HG03097 (cell line): ENCODE data around the gene JDP2.
A peak's percentile ranks its signal among the peaks of the same experiment; 100 is the strongest.

Experiments
- ATAC-seq: cut with Tn5 transposase; IDR thresholded peaks from one replicate; pipeline ENCODE4 v1.9.1; 2021; ENCODE audit not compliant: unreplicated experiment, low FRiP score

The JDP2 gene

DNA sequence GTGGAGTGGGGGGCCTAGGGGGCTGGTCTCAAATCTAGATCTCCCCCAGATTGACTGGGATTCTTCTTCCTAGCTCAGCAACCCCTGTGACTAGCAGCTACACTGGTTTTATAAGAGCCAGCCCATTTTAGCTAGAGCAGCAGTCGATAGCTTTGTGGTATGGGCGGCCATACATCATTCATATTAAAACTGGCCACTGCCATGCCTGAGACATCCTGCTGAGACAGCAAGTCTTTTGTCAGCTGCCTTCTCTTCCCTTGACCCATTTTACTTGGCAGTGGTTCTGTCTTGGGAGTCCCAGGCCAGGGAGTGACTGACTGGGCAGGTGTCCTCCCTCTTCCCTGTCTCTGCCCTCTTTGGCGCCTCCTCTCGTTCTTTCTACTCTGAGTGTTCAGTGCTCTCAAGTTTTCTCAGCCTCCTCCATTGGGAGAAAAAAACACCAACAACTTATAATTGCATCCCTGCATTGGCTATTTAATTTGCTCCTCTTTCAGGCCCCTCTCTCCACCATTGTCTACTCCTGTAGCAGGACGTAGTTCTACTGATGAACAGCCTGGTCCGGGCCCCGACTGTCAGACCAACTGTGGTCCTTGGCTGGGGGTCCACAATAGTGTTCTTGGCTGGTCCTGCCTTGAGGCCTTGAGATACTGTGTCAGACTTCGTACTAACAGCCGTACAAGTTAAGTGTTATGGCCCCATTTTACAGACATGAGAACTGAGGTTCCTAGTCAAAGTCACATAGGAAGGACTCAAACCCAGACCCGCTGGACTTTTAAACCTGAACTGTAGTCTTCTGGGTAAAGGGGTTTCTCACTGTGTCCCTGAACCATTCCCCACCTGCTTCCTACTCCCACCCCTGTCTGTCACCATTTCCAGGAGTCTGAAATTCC is 18.3 kb upstream of the JDP2 start:
- no peak for ATAC-seq

DNA sequence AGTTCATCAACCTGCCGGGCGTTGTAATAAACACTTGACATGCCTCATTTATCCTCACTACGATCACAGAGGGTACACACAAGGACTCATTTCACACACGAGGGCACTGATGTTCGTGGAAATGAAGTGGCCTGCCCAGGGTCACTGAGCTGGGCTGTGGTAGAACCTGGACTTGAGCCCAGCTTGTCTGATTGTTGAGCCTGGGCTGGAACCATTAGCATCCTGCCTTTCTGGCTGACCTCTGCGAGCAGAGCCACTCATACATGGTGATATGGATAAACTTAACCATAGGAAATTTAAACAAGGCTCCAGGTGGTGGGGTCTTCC is 16.6 kb upstream of the JDP2 start:
- no peak for ATAC-seq

DNA sequence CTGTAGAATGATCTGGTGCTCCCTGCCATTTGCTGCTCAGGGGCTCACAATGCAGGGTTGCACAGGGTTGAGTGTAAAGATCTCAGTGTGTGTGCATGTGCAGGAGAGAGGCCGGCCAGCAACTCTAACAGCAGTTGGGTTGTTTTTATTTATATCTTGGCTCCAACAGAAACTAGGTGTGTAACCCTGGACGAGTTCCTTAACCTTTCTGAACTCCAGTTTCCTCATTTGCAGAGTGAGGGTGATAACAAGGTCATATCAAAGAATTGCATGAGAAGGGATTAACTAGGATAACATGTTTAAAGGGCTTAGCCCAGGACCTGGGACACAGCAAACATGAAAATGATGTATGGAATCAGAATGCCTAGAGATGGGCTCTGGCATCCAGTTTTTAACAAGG is 14.8 kb upstream of the JDP2 start:
- no peak for ATAC-seq

DNA sequence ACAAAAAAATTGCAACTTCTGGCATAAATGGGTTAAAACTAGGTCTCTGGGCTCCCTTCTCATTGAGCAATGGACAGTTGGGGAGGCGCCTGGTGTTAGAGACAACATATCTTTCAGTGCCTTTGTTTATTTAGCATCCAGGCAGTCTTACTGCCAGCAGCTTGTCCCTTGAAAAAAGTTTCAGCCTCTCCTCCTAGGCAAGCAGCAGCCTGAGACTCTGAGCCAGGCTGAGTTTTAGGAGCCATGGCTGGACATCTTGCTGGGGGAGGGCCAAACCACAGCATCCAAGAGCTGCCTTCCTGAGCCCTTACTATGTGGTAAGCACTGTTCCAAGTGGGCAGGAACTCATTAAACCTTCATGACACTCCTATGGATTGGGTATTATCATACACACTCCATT is 10.1 kb upstream of the JDP2 start:
- ATAC-seq: no peak

DNA sequence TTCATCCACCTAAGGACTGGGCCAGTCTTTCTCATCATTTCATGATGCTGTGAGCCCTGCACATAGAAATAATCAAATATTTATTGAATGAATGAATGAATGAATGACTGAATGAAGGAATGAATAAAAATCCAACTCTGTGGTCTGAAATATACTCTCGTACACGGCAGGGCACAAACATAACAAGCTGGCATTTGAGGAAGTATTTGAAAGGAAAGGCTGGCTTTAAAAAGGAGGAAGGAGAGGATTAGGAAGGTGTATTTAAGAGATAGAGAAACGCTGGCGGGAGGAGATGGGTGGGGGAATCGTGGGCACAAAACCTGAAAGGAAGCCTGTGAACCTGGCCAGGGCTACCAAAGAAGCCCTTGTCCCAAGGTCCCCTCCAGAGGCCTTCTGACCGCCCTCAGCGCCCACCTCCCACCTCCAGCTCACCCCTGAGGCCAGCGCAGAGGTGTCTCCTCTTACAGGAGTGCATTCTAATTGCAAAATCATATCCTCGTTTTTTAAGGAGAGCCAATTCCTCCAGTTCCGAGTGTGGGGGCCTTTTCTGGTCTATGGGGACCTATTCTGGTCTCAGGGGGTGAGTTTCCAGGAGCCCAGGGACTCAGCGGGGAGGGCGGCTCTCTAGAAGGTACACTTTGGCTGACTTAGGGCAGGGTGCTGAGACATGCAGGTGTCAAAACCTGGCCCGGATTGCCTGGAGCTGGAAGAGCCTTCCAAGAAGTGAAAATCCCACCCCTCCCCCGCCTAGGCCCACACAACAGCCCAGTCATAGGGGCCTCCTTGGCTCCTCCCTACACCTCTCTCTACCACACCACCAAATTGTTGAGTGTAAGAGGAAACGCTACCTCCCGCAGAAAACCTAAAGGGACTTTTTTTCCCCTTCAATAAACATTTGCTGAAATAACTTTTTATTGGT is 8.7 kb upstream of the JDP2 start:
- ATAC-seq: peak; percentile 69

DNA sequence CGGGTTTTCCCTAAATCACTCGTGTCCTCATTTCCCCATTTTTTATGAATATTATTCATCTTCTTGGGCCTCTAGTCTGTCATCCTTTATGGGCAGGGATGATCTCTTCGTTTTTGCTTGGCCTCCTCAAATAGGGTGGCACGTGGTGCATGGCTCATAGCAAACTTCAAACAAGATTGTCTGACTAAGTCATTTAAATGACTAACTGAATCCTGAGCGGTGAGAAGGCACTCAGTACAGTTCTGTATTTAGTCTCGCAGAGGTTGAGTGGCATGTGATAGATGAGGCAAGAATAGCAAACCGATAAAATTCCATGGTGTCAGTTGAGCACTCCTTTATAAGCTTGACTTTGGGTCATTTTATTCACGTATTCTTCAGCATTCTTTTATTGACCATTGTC is 5.7 kb upstream of the JDP2 start:
- ATAC-seq: no peak

DNA sequence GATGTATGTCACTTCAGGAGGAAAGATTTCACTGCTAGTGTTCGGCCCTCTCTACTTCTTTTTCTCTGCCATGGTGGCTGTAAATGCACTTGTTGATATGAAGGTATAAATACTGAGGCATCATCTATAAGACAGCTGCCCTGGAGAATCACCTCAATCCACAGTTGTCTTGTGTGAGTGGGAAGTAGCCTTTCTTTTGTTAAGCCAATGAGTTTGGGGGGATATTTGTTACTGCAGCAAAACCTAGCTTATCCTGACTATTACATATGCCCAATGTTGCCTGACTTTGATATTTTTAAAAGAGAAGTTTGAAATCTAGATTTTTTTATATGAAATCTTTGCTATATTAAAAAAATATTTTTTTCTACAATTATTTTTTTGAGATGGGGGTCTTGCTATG is 3.3 kb upstream of the JDP2 start:
- no peak for ATAC-seq

DNA sequence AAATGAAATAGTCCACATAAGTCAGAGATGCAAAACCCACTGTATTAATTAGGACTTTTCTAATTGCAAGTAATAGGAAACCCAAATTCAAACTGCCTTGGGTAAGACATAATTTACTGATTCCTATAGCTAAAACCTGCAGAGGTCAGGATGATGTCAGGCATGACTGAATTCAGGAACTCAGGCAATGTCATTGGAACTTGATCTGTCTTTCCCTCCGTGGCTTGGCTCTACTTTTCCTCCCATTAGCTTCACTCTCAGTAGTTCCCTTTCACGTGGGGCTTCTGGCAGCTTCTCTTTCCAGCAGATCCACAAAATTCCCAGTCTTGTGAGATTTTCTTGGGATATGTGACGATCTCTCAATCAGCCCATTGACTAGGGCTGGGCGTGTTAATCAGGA is 2.4 kb upstream of the JDP2 start:
- ATAC-seq: no peak

DNA sequence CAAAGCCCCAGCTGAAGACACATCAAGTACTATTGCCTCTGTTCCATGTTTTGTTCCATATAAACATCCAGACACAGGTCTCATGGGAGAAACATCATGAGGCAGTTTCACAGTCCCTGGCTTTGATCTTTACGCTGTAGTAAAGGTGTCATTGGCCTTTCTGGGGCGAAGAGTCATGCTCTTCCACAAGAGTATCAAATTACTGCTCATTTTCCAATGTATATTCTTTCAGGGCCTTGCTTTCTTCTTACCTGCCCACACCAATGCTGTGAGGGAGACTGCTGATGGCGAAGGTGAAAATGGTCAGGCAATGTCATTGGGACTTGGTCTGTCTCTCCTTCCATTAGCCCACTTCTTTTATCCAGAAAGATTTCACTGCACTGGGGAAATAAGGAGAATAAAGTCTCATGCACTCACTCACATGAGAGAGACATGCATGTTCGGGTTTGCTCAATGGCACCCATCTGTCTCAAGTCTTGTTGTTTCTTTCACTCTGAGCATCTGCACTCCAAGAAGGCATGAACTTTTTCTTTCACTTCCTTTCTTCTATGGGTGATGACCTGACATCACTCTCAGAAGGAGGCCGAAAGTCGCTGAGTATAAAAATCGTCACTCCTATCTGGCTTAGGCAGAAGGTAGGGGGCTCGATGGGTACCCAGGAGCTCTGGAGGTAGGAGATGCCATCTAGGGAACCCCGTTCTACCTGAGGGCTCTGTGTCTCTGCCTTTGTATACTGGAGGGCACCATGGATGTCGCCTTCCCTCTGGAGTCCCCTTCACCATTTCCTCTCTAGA is 1.3 kb upstream of the JDP2 start:
- ATAC-seq: peak; percentile 55

DNA sequence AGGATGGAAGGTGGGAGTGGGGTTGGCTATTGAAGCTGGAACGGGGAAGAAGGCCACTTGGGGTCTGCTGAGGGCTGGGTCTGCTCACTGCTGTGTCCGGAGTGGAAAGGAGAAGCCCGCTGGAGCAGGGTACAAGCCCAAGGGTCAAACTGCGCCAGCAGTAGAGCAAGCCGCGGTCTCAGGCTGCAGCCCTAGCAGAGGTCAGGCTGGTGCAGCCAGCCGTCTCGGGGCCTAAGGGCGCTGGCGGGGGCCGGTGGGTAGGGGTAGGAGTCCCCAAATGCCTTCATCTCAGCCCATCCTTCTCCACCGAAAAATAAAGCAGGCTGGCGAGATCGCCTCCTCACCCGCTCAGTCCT is 718 bp upstream of the JDP2 start:
- peak; percentile 20 for ATAC-seq

DNA sequence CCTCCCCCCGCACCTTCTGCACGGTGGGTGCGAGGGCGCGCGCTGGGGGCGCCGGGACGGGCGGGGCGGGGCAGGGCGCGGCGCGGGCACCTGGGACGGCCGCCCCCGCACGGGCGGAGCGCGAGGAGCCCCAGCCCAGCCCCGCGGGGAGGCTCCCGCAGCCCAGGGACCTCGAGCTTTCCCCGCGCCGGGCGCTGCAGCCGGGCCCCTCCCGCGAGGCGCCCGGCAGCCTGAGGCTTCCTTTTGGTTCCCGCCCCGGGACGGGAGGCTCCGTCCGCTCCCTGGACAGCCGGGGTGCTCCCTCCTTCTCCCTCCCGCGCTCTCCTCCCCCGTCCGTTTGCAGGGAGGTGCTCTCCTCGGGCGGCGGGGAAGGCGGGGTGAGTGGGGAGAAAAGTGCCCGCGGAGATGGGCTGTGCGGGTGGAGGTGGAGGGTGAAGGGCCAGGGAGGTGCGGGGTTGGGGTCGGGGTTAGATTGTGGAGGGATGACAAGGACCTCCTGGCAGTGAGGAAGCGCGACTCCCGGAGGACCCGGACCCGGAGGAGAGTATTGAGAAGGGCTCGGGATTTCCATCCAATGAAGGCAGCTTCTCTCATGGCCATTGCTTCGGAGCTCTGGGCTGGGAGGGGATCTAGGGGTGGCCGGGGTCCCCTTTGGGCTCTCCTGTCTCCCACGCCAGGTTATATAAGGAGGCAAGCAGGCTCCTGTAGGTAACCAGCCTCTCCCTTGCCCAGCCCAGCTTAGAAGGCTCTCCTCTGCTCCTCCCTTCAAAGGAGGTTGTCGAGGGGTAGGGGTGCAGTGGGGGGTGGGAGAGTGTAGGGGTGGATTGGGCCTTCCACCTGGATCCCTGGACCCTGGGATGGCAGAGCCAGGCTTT is 645 bp downstream of the JDP2 start:
- no peak for ATAC-seq

DNA sequence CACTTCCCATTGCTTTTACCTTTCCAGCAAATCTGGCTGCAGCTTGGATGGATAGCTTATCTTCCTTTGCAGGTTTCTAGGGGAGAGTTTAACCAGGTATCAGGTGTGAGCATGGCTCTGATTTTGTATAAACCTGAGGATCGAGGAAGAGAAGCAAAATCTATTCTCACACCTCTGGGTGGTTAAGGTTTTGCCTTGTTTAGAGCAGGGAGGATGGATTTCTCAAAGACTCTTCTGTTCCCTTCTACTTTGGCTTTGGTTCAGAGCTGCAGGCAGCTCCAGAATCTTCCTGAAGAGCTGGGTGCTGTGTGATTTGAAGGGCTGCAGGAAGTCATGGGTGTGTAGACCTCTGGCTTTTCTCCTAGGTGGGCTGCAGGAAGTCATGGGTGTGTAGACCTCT is 1.7 kb downstream of the JDP2 start:
- ATAC-seq: no peak

DNA sequence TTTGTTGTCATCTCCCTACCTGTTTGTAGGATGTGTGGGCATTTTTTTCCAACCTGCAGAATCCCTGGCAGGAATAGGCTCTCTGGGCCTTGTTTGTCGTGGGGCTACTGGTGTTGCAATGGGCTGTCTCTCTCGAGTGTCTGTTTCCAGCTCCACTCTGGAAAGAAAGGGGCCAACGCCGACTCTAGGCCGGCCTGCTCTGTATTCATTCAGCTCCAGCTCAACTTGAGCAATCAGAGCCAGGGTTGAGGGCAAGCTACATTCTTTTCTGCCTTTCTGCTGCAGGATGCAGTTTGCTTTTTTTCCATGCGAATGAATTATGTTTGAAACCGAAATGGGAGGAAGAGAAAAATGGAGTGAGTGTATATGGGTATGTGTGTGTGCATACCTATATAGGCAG is 2.3 kb downstream of the JDP2 start:
- ATAC-seq: no peak

DNA sequence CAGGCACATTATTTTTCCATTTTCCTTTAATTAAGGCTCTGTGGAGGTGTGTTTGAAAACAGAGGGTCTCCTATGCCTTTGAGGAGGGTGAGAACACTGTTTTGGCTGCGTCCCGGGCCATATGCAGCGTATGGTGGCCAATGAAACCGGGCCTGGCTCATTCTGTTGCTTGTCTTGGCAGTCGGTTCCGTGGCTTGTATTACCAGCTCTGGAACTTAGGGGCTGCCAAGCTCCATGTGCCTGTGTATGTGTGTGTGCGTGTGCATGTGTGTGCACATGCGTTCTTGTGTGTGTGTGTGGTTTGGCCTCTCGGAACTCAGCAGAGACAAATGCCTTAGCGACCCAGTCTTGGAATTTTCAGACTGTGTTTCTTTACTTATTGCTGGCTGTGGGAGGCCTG is 2.7 kb downstream of the JDP2 start:
- ATAC-seq: no peak

DNA sequence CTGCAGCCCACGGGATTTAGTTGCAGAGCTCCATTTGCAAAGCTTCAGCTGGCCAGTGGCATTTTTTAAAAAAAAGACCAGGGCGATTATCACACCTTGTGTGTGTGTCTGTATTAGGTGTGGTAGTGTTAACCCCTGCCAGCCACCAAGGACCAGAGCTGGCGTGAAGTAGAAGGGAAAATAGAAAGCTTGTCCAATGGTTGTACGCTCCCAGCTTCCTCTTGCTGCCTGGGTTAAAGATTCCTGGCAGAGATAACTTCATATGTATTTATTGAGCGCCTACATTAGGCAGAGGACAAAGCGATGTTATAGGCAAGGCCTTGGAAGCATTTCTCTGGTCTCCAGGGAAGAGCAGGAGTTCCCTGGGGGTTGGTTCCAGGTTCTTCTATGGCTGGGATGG is 3.2 kb downstream of the JDP2 start:
- no peak for ATAC-seq

DNA sequence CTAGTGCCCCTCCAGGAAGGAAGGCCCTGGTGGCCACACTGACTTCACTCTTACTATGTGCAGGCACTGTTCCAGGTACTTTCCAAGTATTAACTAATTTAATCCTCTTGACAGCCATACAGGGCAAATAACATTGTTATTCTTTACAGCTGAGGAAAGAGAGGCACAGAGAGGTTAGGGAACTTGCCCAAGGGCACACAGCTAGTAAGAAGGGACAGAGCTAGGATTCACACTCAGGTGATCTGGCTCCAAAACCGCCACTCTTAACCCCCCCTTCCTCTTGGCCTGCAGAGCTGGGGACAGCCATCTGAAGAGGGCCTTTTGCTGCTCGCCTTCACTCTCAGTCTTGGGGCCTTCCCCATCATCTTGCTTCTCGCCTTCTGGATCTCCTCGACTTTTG is 4.0 kb downstream of the JDP2 start:
- ATAC-seq: no peak

DNA sequence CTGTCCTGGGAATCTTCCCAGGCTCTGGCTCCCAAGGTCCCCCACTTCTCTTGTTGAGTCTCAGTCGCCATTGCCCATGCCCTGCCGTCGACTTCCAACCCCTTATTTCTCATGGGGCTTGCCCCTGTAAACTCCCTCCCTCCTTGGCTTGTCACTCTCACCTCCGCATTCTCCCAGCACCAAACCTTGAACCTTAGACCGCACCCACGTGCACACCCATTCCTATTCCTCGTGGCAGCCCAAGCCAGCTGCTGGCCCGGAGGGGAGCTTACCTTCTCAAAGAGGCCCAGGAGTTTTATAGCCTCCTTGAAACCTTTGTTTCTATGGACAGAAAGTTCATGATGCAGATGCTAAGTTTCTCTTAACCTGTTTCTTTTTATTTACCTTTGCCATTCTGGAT is 4.6 kb downstream of the JDP2 start:
- ATAC-seq: no peak

DNA sequence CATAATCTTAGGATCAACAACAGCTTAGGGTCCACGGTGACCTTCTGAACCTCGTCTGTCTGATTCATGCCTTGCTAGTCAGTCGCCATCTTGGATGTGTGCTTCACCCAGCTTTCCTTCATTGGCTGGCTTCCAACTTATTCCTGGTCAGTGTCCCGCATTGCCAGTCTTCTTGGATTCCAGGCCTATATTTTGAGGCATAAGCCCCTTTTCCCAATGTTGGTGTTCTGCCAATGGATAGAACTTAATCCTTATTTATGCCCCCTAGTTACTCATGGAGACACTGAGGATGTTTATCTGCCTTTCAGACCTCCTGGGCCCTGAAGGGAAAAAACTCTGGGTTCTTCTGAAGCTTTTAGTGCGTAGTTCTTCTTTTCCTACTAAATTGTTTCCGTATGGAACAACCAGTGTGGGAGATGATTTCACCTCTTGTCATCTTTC is 5.8 kb downstream of the JDP2 start:
- ATAC-seq: no peak

DNA sequence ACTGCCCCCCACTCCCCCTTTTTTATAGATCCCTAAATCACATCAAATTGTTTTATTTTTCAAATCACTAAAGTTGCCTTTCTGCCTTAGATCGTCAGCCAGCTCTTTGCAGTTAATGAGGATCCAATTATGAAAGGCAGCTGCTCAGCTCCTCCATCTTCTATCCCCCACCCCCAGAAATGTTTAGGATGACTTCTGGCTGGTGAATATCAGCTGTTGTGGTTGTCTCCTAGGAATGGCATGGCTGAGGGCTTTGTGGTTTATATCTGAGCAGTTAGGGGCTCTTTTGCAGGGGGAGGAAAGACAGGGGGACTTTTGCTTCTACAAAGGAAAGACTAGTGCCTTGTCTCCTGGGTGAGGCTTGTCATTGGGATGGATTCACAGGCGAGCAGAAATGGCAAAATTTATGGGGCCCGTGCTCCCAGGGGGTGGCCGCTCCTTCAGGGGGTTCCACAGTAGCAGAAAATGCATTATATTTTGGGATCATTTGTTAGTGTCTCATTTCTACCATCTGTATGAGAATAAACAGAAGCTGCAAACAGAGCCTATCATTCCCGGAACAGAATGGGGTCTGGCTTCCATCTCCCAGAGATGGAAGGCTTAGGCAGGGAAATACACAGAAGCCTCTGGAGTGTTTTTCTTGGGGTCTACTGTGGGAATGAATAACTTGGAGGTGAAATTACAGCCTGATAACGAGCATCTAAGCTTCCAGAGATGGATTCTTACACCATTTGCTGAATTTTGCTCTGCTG is 6.5 kb downstream of the JDP2 start:
- ATAC-seq: no peak

DNA sequence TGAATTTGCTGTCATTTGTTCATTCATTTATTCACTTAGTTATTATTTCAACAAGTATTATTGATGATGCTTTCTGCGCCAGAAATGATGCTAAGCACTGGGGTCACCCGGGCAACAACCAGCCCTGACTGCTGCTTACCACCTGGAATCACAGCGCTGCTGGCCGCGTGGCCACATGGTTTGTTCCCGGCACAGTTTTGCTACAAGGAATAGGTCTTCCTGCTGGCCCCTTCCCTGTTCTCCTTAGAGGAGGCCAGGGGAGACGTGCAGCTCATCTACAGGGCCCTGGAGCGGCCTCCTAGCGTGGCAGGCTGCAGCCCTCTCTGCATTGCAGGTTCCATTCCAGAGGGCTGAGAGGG is 7.0 kb downstream of the JDP2 start:
- ATAC-seq: no peak
